H9 (cell line): ENCODE results near the gene RASGRP4. TPM values are rescaled to one million over a fixed set of nuclear protein-coding genes. Genes with fewer than 3 reads are reported as not detected.

Experiments
- DNase-seq: peaks from one replicate; pipeline ENCODE4 v3.0.0-alpha.2; 2017
- H2AFZ ChIP-seq: one replicate; pipeline ENCODE4 v1.6.1; 2013; ENCODE audit warnings: mild to moderate bottlenecking, low read length, control low read depth, moderate library complexity
- H2AK5ac ChIP-seq: 2 replicates; pipeline ENCODE4 v1.6.1; 2013; ENCODE audit warnings: low read length, control low read depth, mixed read lengths; ENCODE audit not compliant: insufficient read length
- H2BK120ac ChIP-seq: one replicate; pipeline ENCODE4 v1.6.1; 2013; ENCODE audit warnings: low read depth, mild to moderate bottlenecking, low read length, control low read depth, inconsistent platforms; ENCODE audit not compliant: poor library complexity, severe bottlenecking
- H2BK12ac ChIP-seq: 2 replicates; pipeline ENCODE4 v1.6.1; 2013; ENCODE audit warnings: low read length, control low read depth, mixed read lengths, low read depth; ENCODE audit not compliant: insufficient read length
- H2BK15ac ChIP-seq: 2 replicates; pipeline ENCODE4 v1.6.1; 2013; ENCODE audit warnings: low read depth, low read length, control low read depth
- H2BK20ac ChIP-seq: one replicate; pipeline ENCODE4 v1.6.1; 2013; ENCODE audit warnings: low read depth, mild to moderate bottlenecking, low read length, control low read depth, inconsistent platforms; ENCODE audit not compliant: poor library complexity, severe bottlenecking
- H2BK5ac ChIP-seq: 2 replicates; pipeline ENCODE4 v1.6.1; 2013; ENCODE audit warnings: low read length, control low read depth, mixed read lengths; ENCODE audit not compliant: insufficient read length
- H3K14ac ChIP-seq: 2 replicates; pipeline ENCODE4 v1.6.1; 2013; ENCODE audit warnings: low read length, control low read depth; ENCODE audit not compliant: insufficient read depth
- H3K18ac ChIP-seq: 2 replicates; pipeline ENCODE4 v1.6.1; 2013; ENCODE audit warnings: low read depth, mild to moderate bottlenecking, mixed read lengths, low read length, control low read depth; ENCODE audit not compliant: insufficient read length
- H3K23ac ChIP-seq: 2 replicates; pipeline ENCODE4 v1.6.1; 2013; ENCODE audit warnings: low read length, control low read depth, mixed read lengths, low read depth; ENCODE audit not compliant: insufficient read length
- H3K23me2 ChIP-seq: 2 replicates; pipeline ENCODE4 v1.6.1; 2013; ENCODE audit warnings: low read depth, mild to moderate bottlenecking, mixed read lengths, low read length, control low read depth; ENCODE audit not compliant: insufficient read length, poor library complexity, severe bottlenecking
- H3K27ac ChIP-seq: 2 replicates; pipeline ENCODE4 v1.5.1; 2013; ENCODE audit warnings: low read length, control low read depth, mixed read lengths, low read depth; ENCODE audit not compliant: insufficient read length
- H3K27me3 ChIP-seq: 2 replicates; pipeline ENCODE4 v1.6.1; 2013; ENCODE audit warnings: low read length, control low read depth, inconsistent platforms; ENCODE audit not compliant: insufficient read depth
- H3K4ac ChIP-seq: 2 replicates; pipeline ENCODE4 v1.6.1; 2013; ENCODE audit warnings: low read depth, mild to moderate bottlenecking, control low read depth, inconsistent platforms, low read length, moderate library complexity
- H3K4me1 ChIP-seq: 2 replicates; pipeline ENCODE4 v1.6.1; 2013; ENCODE audit warnings: low read length, control low read depth, inconsistent platforms; ENCODE audit not compliant: insufficient read depth
- H3K4me2 ChIP-seq: 2 replicates; pipeline ENCODE4 v1.6.1; 2013; ENCODE audit warnings: low read length, control low read depth, mixed read lengths; ENCODE audit not compliant: insufficient read length, insufficient read depth
- H3K56ac ChIP-seq: 2 replicates; pipeline ENCODE4 v1.6.1; 2013; ENCODE audit warnings: low read depth, mild to moderate bottlenecking, mixed read lengths, low read length, control low read depth; ENCODE audit not compliant: insufficient read length
- H3K79me1 ChIP-seq: 2 replicates; pipeline ENCODE4 v1.6.1; 2013; ENCODE audit warnings: low read depth, mild to moderate bottlenecking, moderate library complexity, low read length, control low read depth, inconsistent platforms; ENCODE audit not compliant: insufficient read depth, poor library complexity, severe bottlenecking
- H3K79me2 ChIP-seq: 2 replicates; pipeline ENCODE4 v1.6.1; 2013; ENCODE audit warnings: low read length, control low read depth, inconsistent platforms; ENCODE audit not compliant: insufficient read depth
- H3K9ac ChIP-seq: 2 replicates; pipeline ENCODE4 v1.6.1; 2013; ENCODE audit warnings: low read length, control low read depth, mixed read lengths; ENCODE audit not compliant: insufficient read length; ENCODE audit errors: extremely low read depth
- H3K9me3 ChIP-seq: one replicate; pipeline ENCODE4 v1.6.1; 2013; ENCODE audit warnings: low read depth, low read length, inconsistent platforms; ENCODE audit not compliant: control insufficient read depth
- H3T11ph ChIP-seq: one replicate; pipeline ENCODE4 v1.6.1; 2013; ENCODE audit warnings: mild to moderate bottlenecking, low read length, control low read depth, inconsistent platforms
- H4K20me1 ChIP-seq: one replicate; pipeline ENCODE4 v1.6.1; 2013; ENCODE audit not compliant: control insufficient read depth, insufficient read length, insufficient read depth
- H4K5ac ChIP-seq: 2 replicates; pipeline ENCODE4 v1.6.1; 2013; ENCODE audit warnings: low read depth, mild to moderate bottlenecking, mixed read lengths, low read length, control low read depth; ENCODE audit not compliant: insufficient read length
- H4K8ac ChIP-seq: replicated peaks from 2 replicates; pipeline ENCODE4 v1.6.1; 2013; ENCODE audit warnings: low read length, control low read depth, mixed read lengths, low read depth; ENCODE audit not compliant: insufficient read length
- H4K91ac ChIP-seq: 2 replicates; pipeline ENCODE4 v1.6.1; 2013; ENCODE audit warnings: low read depth, mild to moderate bottlenecking, moderate library complexity, mixed read lengths, low read length, control low read depth; ENCODE audit not compliant: insufficient read length
- H3K27ac Mint-ChIP-seq, 3 experiments: 2 replicates in 2 of 3; 3 replicates in 1 of 3; pipeline ENCODE4 v1.8.0; 2020 to 2021; ENCODE audit warnings: mixed read lengths in 3 of 3, mild to moderate bottlenecking in 1 of 3, moderate library complexity in 1 of 3
- H3K27me3 Mint-ChIP-seq: 2 replicates; pipeline ENCODE4 v1.8.0; 2021; ENCODE audit warnings: low read depth, mild to moderate bottlenecking, moderate library complexity, mixed read lengths
- H3K36me3 Mint-ChIP-seq, 3 experiments: 2 replicates in 2 of 3; 3 replicates in 1 of 3; pipeline ENCODE4 v1.8.0; 2020 to 2021; ENCODE audit warnings: low read depth in 3 of 3, mixed read lengths in 3 of 3; ENCODE audit not compliant: insufficient read depth in 1 of 3
- H3K4me1 Mint-ChIP-seq, 2 experiments: 2 replicates each; pipeline ENCODE4 v1.8.0; 2020; ENCODE audit warnings: mixed read lengths in 2 of 2
- H3K4me3 Mint-ChIP-seq, 2 experiments: 2 replicates in 1 of 2; 3 replicates in 1 of 2; pipeline ENCODE4 v1.8.0; 2020 to 2021; ENCODE audit warnings: mild to moderate bottlenecking in 2 of 2, mixed read lengths in 2 of 2, moderate library complexity in 1 of 2
- H3K9me3 Mint-ChIP-seq, 2 experiments: 2 replicates in 1 of 2; 3 replicates in 1 of 2; pipeline ENCODE4 v1.8.0; 2020; ENCODE audit warnings: mild to moderate bottlenecking in 2 of 2, mixed read lengths in 2 of 2, moderate library complexity in 1 of 2
- WGBS: extraction: QIAGEN DNeasy Blood & Tissue Kit; methylation state at CpG from one replicate; pipeline ENCODE4 v1.1.7; 2013; ENCODE audit warnings: missing lambda C conversion rate, low lambda C conversion rate, mixed read lengths; ENCODE audit not compliant: insufficient read length; ENCODE audit errors: extremely low coverage; 5-methylcytosine and 5-hydroxymethylcytosine counted together
- total RNA-seq: library from RNA; stranded (reverse); gene quantifications from 2 replicates; pipeline ENCODE4 v1.2.1, GENCODE V29; 2021
- TF ChIP-seq, protein P1 (sequence below): fragments of 200-600 bp; sonication (generic); conservative IDR thresholded peaks from 3 replicates; pipeline ENCODE4 v1.8.0; 2021; ENCODE audit warnings: antibody characterized with exemption, mild to moderate bottlenecking

RASGRP4 gene
- total RNA-seq, 1 experiment from 2014 or later = 0.28 TPM

- TF ChIP-seq, protein P1, sequence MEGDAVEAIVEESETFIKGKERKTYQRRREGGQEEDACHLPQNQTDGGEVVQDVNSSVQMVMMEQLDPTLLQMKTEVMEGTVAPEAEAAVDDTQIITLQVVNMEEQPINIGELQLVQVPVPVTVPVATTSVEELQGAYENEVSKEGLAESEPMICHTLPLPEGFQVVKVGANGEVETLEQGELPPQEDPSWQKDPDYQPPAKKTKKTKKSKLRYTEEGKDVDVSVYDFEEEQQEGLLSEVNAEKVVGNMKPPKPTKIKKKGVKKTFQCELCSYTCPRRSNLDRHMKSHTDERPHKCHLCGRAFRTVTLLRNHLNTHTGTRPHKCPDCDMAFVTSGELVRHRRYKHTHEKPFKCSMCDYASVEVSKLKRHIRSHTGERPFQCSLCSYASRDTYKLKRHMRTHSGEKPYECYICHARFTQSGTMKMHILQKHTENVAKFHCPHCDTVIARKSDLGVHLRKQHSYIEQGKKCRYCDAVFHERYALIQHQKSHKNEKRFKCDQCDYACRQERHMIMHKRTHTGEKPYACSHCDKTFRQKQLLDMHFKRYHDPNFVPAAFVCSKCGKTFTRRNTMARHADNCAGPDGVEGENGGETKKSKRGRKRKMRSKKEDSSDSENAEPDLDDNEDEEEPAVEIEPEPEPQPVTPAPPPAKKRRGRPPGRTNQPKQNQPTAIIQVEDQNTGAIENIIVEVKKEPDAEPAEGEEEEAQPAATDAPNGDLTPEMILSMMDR = no peak
- Histone ChIP-seq H2BK20ac (no peak overlapping the region), H3K79me2 (no peaks in the 10 kb centered on the region; the same call in 1 of the 2 replicates), H2BK12ac (no peak overlapping the region), H3T11ph (no peak overlapping the region), H4K91ac (no peak overlapping the region), H3K4ac (no peak overlapping the region), H2AK5ac (no peak overlapping the region), H2BK120ac (no peak overlapping the region), H3K79me1 (no peaks in the 10 kb centered on the region), H3K56ac (no peak overlapping the region), H3K4me1 (no peaks in the 10 kb centered on the region; the same call in 1 of the 2 replicates), H3K23ac (no peak overlapping the region), H2BK5ac (no peak overlapping the region), H2AFZ (no peak overlapping the region), H3K27ac (no peak overlapping the region), H3K18ac (no peak overlapping the region), H4K20me1 (no peaks in the 10 kb centered on the region), H3K27me3 (no peaks in the 10 kb centered on the region), H4K8ac (no peak overlapping the region), H3K9ac (no peak overlapping the region), H3K23me2 (peaks cover 35% of the 10 kb centered on the region), H3K4me2 (no peak overlapping the region), H4K5ac (no peak overlapping the region), H2BK15ac (no peak overlapping the region), H3K9me3 (no peaks in the 10 kb centered on the region), H3K14ac (no peak overlapping the region)
- peak; percentile 76 for DNase-seq
- no CpG with 5 or more reads among the region's 40 CpGs for WGBS
- H3K4me1 Mint-ChIP-seq = peaks cover 20 to 30% of the 10 kb centered on the region in 2 experiments
- no peaks in the 10 kb centered on the region for H3K9me3 Mint-ChIP-seq
- H3K27ac Mint-ChIP-seq = no peak overlapping the region
- H3K27me3 Mint-ChIP-seq = peaks cover 4% of the 10 kb centered on the region; the same call in 1 of the 2 replicates
- H3K36me3 Mint-ChIP-seq = peaks cover 16 to 38% (median 31%) of the 10 kb centered on the region in 3 experiments; a peak in 6 of 7 replicates
- no peak overlapping the region for H3K4me3 Mint-ChIP-seq
These were observed 40.2 kb downstream of the RASGRP4 start for GRCh38 chr19:38385804-38386257.
